Esophagus muscularis mucosa (tissue), 4 donors: ENCODE data around the gene SLC50A1.

Experiments
- CTCF ChIP-seq, 3 experiments: fragments of 200-600 bp in 2 of 3; fragments of 450-650 bp in 1 of 3; sonication (generic) in 2 of 3; IDR thresholded peaks; one replicate each; pipeline ENCODE4 v1.5.1; 2017 to 2019; ENCODE audit warnings: antibody characterized with exemption in 3 of 3, mild to moderate bottlenecking in 2 of 3, moderate library complexity in 1 of 3
- EP300 ChIP-seq: sonication (generic); formaldehyde crosslinking; IDR thresholded peaks from one replicate; pipeline ENCODE4 v1.6.1; 2017; ENCODE audit warnings: antibody characterized with exemption
- POLR2AphosphoS5 ChIP-seq, 2 donors: sonication (generic); formaldehyde crosslinking; IDR thresholded peaks; one replicate each; pipeline ENCODE4 v1.6.1; 2017; ENCODE audit warnings: antibody characterized with exemption in 2 of 2

DNA sequence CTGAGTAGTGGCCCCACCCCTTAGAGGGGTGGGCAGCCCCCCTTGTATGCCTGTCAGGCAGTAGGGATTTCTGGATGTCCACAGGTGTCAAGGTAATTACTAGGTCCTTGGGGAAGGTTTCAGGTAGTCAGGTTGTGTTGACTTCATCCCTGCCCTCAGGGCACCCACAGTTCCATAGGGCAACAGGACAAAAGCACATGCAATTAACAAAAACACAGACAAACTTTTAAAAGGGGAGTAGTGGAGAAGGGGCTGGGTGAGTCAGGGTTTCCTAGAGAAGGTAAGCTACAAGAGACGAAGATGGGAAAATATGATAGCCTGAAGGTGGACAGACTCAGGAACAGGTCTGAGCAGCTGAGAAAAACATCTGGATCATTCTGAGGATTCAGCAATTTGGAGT is 23.3 kb downstream of the SLC50A1 start:
- no peak for TF ChIP-seq CTCF (IDR thresholded peaks at IDR 0.05)
- no peak for TF ChIP-seq EP300
- TF ChIP-seq POLR2AphosphoS5 (IDR thresholded peaks at IDR 0.05) = no peak
